ENCODE data around the gene RBBP7.

DNA sequence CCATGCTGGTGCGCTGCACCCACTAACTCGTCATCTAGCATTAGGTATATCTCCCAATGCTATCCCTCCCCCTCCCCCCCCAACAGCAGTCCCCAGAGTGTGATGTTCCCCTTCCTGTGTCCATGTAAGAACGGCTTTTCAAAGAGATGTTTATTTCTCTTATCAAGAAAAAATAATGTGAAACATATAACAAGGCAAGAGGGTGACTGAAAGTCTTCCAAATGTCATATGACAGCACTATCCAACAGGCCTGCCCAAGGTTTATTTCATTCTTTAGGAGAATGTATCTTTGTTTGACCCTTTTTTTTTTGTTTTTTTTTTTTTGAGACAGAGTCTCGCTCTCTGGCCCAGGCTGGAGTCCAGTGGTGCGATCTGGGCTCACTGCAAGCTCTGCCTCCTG, 46.4 kb upstream of the RBBP7 start:
- no peak for TF ChIP-seq POLR2A (IDR thresholded peaks at IDR 0.05)
- TF ChIP-seq, protein P1, sequence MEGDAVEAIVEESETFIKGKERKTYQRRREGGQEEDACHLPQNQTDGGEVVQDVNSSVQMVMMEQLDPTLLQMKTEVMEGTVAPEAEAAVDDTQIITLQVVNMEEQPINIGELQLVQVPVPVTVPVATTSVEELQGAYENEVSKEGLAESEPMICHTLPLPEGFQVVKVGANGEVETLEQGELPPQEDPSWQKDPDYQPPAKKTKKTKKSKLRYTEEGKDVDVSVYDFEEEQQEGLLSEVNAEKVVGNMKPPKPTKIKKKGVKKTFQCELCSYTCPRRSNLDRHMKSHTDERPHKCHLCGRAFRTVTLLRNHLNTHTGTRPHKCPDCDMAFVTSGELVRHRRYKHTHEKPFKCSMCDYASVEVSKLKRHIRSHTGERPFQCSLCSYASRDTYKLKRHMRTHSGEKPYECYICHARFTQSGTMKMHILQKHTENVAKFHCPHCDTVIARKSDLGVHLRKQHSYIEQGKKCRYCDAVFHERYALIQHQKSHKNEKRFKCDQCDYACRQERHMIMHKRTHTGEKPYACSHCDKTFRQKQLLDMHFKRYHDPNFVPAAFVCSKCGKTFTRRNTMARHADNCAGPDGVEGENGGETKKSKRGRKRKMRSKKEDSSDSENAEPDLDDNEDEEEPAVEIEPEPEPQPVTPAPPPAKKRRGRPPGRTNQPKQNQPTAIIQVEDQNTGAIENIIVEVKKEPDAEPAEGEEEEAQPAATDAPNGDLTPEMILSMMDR (IDR thresholded peaks at IDR 0.05): no peak

Measured in thyroid gland (tissue), 4 donors.